Cardiac fibroblast (primary cell): ENCODE results near the gene NOL9.

Experiments used
- DNase-seq, 2 donors: peaks; one replicate each; pipeline versions ENCODE4 v3.0.0 to v3.0.0-alpha.2; 2010; ENCODE audit warnings: low read depth in 2 of 2
- H3K4me3 ChIP-seq, 2 donors: replicated peaks in 1 of 2; 1 replicate in 1 of 2; 2 replicates in 1 of 2; pipeline ENCODE4 v1.5.1; 2011; ENCODE audit warnings: low read depth in 2 of 2, low read length in 2 of 2, mild to moderate bottlenecking in 2 of 2, moderate library complexity in 1 of 2
- CTCF ChIP-seq: IDR thresholded peaks from one replicate; pipeline ENCODE4 v1.5.1; 2011; ENCODE audit warnings: low read depth, mild to moderate bottlenecking, low read length, inconsistent platforms

NOL9 gene

DNA sequence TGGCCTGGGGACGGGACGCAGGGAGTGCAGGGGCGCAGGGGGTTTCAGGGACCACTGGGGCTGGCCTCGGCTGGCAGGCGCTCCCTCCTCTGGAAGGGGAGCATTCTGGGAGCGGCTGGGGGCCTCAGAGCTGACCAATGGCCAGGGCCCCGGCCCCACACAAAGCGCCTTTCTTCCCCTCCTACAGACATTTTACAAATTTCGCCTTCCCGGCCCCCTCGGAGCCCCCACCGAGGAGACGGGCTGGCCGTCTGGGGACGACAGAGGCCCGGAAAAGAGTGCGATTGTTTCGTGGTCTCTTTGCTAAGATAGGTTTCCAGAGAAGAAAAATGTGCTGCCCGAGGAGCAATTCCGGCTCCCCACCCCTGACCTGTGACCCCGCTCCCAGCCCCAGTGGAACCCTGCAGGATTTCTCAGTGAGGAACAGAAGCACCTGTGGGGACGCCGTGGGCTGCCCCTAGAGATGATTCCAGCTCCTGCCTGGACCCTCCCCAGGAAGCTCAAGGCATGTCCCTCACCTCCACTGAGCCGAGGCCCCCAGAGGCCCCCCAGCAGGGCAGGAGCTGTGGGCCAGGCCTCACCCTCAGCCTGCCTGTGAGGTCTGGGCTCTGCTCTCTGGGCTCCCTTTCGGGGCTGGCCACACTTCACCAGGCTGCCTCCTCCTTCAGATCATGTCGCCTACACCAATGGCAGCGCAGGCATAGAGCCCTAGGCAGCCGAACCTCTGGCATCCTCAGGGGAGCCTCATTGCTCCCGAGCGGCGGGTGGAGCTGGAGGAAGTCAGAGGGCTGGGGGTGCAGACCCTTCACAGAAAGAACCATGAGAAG lies 47.9 kb downstream of the NOL9 start:
- no peak for TF ChIP-seq CTCF
- DNase-seq: no peak
- H3K4me3 ChIP-seq: no peak overlapping the region

- TF ChIP-seq CTCF: no peak
- no peak overlapping the region for H3K4me3 ChIP-seq
- DNase-seq: no peak
Observed at GRCh38 chr1:6505367-6506209, 48.7 kb downstream of the NOL9 start.

DNA sequence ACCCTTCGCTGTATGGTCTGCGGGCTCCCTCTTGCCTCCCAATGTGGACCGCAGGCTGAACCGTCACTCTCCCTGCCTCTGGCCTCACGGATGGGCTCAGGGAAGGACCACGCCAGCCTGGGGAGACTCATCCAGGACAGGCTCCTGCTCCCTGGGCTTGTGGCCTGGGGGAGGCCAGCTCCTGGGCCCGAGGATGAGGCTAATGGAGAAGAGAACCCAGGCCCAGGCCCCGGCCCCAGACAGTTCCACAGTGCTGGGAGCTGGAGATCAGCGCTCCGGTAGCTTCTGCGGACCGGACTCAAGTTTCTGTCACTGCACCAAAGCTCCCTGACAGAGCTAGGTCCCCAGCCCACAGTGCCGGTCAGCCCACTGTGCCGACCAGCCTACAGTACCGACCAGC lies 49.4 kb downstream of the NOL9 start:
- TF ChIP-seq CTCF: no peak
- DNase-seq: no peak
- H3K4me3 ChIP-seq: no peak overlapping the region

DNA sequence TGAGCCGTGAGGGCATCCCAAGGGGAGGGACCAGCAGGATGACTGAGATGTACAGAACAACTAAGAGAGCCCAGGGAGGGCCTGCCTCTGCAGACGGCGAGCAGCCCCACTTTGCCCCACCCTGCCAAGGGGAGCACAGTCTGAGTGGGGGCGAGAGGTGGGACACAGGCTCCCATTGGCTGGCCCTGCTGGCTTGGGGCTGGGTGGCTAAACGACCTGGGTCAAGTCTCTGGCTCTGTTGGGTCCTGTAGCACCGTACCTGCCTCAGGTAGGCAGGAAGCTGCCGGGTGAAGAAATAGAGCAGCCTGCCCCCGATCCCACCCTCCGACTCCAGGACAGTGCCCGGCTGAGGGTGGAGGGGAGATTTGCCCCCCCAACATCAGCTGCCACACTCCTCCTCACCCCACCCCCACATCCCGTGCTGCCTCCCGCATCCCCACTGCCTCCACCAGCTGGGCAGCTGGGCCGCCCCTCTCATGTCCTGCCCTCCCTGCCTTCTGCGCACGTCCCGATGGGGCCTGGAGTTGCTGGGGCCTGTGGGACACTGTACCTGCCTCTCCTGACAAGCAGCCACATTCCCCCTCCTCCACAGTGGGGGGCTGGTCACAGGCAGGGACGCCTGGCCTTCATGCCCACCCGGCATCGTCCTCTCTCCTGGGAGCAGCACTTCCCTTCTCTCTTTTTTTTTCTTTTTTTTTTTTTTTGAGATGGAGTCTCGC lies 50.3 kb downstream of the NOL9 start:
- DNase-seq: no peak
- no peak overlapping the region for H3K4me3 ChIP-seq
- TF ChIP-seq CTCF: no peak

DNA sequence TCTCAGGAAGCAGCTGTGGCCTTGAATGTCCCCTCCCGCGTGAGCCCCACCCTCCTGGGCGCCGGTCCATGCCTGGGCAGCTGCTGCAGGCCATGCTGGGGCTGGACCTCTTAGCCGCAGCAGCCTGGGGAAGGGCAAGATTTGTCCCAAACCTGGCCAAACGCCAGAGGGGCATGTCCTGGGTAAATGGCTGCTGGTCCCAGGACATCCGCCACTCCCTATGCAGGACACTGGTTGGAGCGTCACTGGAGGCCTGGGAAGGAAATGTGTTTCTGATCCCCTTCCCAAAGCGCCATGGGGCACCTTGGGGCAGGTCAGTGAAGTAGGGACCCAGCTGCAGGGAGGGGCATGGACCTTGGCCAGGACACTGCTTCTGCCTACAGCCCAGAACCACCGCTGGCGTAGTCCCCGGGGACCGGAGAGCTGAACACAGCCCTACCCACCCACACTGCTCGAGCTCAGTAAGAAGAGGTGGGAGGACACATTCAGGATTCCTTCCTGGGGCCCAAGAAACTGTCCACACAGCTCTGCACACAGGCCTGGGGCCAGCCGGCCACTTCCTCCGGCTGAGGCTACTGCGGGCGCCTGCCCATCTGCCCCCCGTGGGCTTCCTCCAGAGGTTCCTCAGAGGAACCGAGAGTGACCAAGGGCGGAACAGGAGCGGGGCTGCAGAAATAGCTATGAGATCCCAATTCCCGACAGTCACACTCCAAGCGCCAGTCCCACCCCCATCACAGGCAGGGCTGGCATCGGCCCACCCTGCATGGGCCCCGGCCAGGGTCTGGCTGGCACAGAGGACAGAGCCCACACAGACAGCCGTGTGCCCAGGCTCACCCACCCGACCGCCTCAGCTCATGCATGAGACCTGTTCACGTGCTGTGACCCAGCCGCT lies 52.1 kb downstream of the NOL9 start:
- no peak for TF ChIP-seq CTCF
- DNase-seq: peak; percentile 39 to 48
- H3K4me3 ChIP-seq: no peak overlapping the region

DNA sequence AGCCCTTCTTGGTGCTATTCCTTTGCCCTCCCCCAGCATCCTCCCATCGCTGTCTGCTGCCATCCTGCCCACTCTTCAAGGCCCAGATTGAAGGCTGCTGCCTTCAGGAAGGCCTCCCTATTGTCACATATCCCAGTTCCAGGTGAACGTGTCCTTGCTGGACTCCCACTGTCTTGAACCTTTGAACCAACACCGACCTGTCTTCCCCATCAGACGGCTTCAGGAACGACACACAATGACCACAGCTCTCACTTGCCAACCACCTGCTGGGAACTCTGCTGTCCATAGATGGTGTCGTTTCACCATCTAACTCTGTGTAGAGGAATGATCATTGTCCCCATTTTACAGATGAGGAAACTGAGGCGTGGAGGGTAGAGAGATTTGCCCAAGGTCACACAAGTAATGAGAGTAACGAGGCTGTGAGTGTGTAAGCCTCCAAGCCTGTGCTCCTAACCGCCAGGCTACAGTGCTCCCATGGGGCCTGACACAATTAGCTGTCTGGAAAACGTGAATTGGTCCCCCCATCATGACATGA lies 53.0 kb downstream of the NOL9 start:
- no peak for DNase-seq
- no peak overlapping the region for H3K4me3 ChIP-seq
- TF ChIP-seq CTCF: no peak
